H9 (cell line): ENCODE measurements around the gene BMP3. TPM values are rescaled to one million over a fixed set of nuclear protein-coding genes. Genes with fewer than 3 reads are reported as not detected.
A peak's percentile ranks its signal among the peaks of the same experiment; 100 is the strongest.

Experiments used
- DNase-seq: peaks from one replicate; pipeline ENCODE4 v3.0.0-alpha.2; 2017
- H2AFZ ChIP-seq: one replicate; pipeline ENCODE4 v1.6.1; 2013; ENCODE audit warnings: mild to moderate bottlenecking, low read length, control low read depth, moderate library complexity
- H2AK5ac ChIP-seq: 2 replicates; pipeline ENCODE4 v1.6.1; 2013; ENCODE audit warnings: low read length, control low read depth, mixed read lengths; ENCODE audit not compliant: insufficient read length
- H2BK120ac ChIP-seq: one replicate; pipeline ENCODE4 v1.6.1; 2013; ENCODE audit warnings: low read depth, mild to moderate bottlenecking, low read length, control low read depth, inconsistent platforms; ENCODE audit not compliant: poor library complexity, severe bottlenecking
- H2BK12ac ChIP-seq: 2 replicates; pipeline ENCODE4 v1.6.1; 2013; ENCODE audit warnings: low read length, control low read depth, mixed read lengths, low read depth; ENCODE audit not compliant: insufficient read length
- H2BK15ac ChIP-seq: 2 replicates; pipeline ENCODE4 v1.6.1; 2013; ENCODE audit warnings: low read depth, low read length, control low read depth
- H2BK20ac ChIP-seq: one replicate; pipeline ENCODE4 v1.6.1; 2013; ENCODE audit warnings: low read depth, mild to moderate bottlenecking, low read length, control low read depth, inconsistent platforms; ENCODE audit not compliant: poor library complexity, severe bottlenecking
- H2BK5ac ChIP-seq: 2 replicates; pipeline ENCODE4 v1.6.1; 2013; ENCODE audit warnings: low read length, control low read depth, mixed read lengths; ENCODE audit not compliant: insufficient read length
- H3K14ac ChIP-seq: 2 replicates; pipeline ENCODE4 v1.6.1; 2013; ENCODE audit warnings: low read length, control low read depth; ENCODE audit not compliant: insufficient read depth
- H3K18ac ChIP-seq: 2 replicates; pipeline ENCODE4 v1.6.1; 2013; ENCODE audit warnings: low read depth, mild to moderate bottlenecking, mixed read lengths, low read length, control low read depth; ENCODE audit not compliant: insufficient read length
- H3K23ac ChIP-seq: 2 replicates; pipeline ENCODE4 v1.6.1; 2013; ENCODE audit warnings: low read length, control low read depth, mixed read lengths, low read depth; ENCODE audit not compliant: insufficient read length
- H3K23me2 ChIP-seq: 2 replicates; pipeline ENCODE4 v1.6.1; 2013; ENCODE audit warnings: low read depth, mild to moderate bottlenecking, mixed read lengths, low read length, control low read depth; ENCODE audit not compliant: insufficient read length, poor library complexity, severe bottlenecking
- H3K27ac ChIP-seq: 2 replicates; pipeline ENCODE4 v1.5.1; 2013; ENCODE audit warnings: low read length, control low read depth, mixed read lengths, low read depth; ENCODE audit not compliant: insufficient read length
- H3K27me3 ChIP-seq: 2 replicates; pipeline ENCODE4 v1.6.1; 2013; ENCODE audit warnings: low read length, control low read depth, inconsistent platforms; ENCODE audit not compliant: insufficient read depth
- H3K4ac ChIP-seq: 2 replicates; pipeline ENCODE4 v1.6.1; 2013; ENCODE audit warnings: low read depth, mild to moderate bottlenecking, control low read depth, inconsistent platforms, low read length, moderate library complexity
- H3K4me1 ChIP-seq: 2 replicates; pipeline ENCODE4 v1.6.1; 2013; ENCODE audit warnings: low read length, control low read depth, inconsistent platforms; ENCODE audit not compliant: insufficient read depth
- H3K4me2 ChIP-seq: 2 replicates; pipeline ENCODE4 v1.6.1; 2013; ENCODE audit warnings: low read length, control low read depth, mixed read lengths; ENCODE audit not compliant: insufficient read length, insufficient read depth
- H3K56ac ChIP-seq: 2 replicates; pipeline ENCODE4 v1.6.1; 2013; ENCODE audit warnings: low read depth, mild to moderate bottlenecking, mixed read lengths, low read length, control low read depth; ENCODE audit not compliant: insufficient read length
- H3K79me1 ChIP-seq: 2 replicates; pipeline ENCODE4 v1.6.1; 2013; ENCODE audit warnings: low read depth, mild to moderate bottlenecking, moderate library complexity, low read length, control low read depth, inconsistent platforms; ENCODE audit not compliant: insufficient read depth, poor library complexity, severe bottlenecking
- H3K79me2 ChIP-seq: 2 replicates; pipeline ENCODE4 v1.6.1; 2013; ENCODE audit warnings: low read length, control low read depth, inconsistent platforms; ENCODE audit not compliant: insufficient read depth
- H3K9ac ChIP-seq: 2 replicates; pipeline ENCODE4 v1.6.1; 2013; ENCODE audit warnings: low read length, control low read depth, mixed read lengths; ENCODE audit not compliant: insufficient read length; ENCODE audit errors: extremely low read depth
- H3K9me3 ChIP-seq: one replicate; pipeline ENCODE4 v1.6.1; 2013; ENCODE audit warnings: low read depth, low read length, inconsistent platforms; ENCODE audit not compliant: control insufficient read depth
- H3T11ph ChIP-seq: one replicate; pipeline ENCODE4 v1.6.1; 2013; ENCODE audit warnings: mild to moderate bottlenecking, low read length, control low read depth, inconsistent platforms
- H4K20me1 ChIP-seq: one replicate; pipeline ENCODE4 v1.6.1; 2013; ENCODE audit not compliant: control insufficient read depth, insufficient read length, insufficient read depth
- H4K5ac ChIP-seq: 2 replicates; pipeline ENCODE4 v1.6.1; 2013; ENCODE audit warnings: low read depth, mild to moderate bottlenecking, mixed read lengths, low read length, control low read depth; ENCODE audit not compliant: insufficient read length
- H4K8ac ChIP-seq: replicated peaks from 2 replicates; pipeline ENCODE4 v1.6.1; 2013; ENCODE audit warnings: low read length, control low read depth, mixed read lengths, low read depth; ENCODE audit not compliant: insufficient read length
- H4K91ac ChIP-seq: 2 replicates; pipeline ENCODE4 v1.6.1; 2013; ENCODE audit warnings: low read depth, mild to moderate bottlenecking, moderate library complexity, mixed read lengths, low read length, control low read depth; ENCODE audit not compliant: insufficient read length
- H3K27ac Mint-ChIP-seq, 3 experiments: 2 replicates in 2 of 3; 3 replicates in 1 of 3; pipeline ENCODE4 v1.8.0; 2020 to 2021; ENCODE audit warnings: mixed read lengths in 3 of 3, mild to moderate bottlenecking in 1 of 3, moderate library complexity in 1 of 3
- H3K27me3 Mint-ChIP-seq: 2 replicates; pipeline ENCODE4 v1.8.0; 2021; ENCODE audit warnings: low read depth, mild to moderate bottlenecking, moderate library complexity, mixed read lengths
- H3K36me3 Mint-ChIP-seq, 3 experiments: 2 replicates in 2 of 3; 3 replicates in 1 of 3; pipeline ENCODE4 v1.8.0; 2020 to 2021; ENCODE audit warnings: low read depth in 3 of 3, mixed read lengths in 3 of 3; ENCODE audit not compliant: insufficient read depth in 1 of 3
- H3K4me1 Mint-ChIP-seq, 2 experiments: 2 replicates each; pipeline ENCODE4 v1.8.0; 2020; ENCODE audit warnings: mixed read lengths in 2 of 2
- H3K4me3 Mint-ChIP-seq, 2 experiments: 2 replicates in 1 of 2; 3 replicates in 1 of 2; pipeline ENCODE4 v1.8.0; 2020 to 2021; ENCODE audit warnings: mild to moderate bottlenecking in 2 of 2, mixed read lengths in 2 of 2, moderate library complexity in 1 of 2
- H3K9me3 Mint-ChIP-seq, 2 experiments: 2 replicates in 1 of 2; 3 replicates in 1 of 2; pipeline ENCODE4 v1.8.0; 2020; ENCODE audit warnings: mild to moderate bottlenecking in 2 of 2, mixed read lengths in 2 of 2, moderate library complexity in 1 of 2
- CTCF ChIP-seq: fragments of 200-600 bp; sonication (generic); conservative IDR thresholded peaks from 3 replicates; pipeline ENCODE4 v1.8.0; 2021; ENCODE audit warnings: antibody characterized with exemption, mild to moderate bottlenecking
- WGBS: extraction: QIAGEN DNeasy Blood & Tissue Kit; methylation state at CpG from one replicate; pipeline ENCODE4 v1.1.7; 2013; ENCODE audit warnings: missing lambda C conversion rate, low lambda C conversion rate, mixed read lengths; ENCODE audit not compliant: insufficient read length; ENCODE audit errors: extremely low coverage; 5-methylcytosine and 5-hydroxymethylcytosine counted together
- total RNA-seq: library from RNA; stranded (reverse); gene quantifications from 2 replicates; pipeline ENCODE4 v1.2.1, GENCODE V29; 2021

BMP3 gene
- total RNA-seq, 1 experiment from 2014 or later = not detected

DNA sequence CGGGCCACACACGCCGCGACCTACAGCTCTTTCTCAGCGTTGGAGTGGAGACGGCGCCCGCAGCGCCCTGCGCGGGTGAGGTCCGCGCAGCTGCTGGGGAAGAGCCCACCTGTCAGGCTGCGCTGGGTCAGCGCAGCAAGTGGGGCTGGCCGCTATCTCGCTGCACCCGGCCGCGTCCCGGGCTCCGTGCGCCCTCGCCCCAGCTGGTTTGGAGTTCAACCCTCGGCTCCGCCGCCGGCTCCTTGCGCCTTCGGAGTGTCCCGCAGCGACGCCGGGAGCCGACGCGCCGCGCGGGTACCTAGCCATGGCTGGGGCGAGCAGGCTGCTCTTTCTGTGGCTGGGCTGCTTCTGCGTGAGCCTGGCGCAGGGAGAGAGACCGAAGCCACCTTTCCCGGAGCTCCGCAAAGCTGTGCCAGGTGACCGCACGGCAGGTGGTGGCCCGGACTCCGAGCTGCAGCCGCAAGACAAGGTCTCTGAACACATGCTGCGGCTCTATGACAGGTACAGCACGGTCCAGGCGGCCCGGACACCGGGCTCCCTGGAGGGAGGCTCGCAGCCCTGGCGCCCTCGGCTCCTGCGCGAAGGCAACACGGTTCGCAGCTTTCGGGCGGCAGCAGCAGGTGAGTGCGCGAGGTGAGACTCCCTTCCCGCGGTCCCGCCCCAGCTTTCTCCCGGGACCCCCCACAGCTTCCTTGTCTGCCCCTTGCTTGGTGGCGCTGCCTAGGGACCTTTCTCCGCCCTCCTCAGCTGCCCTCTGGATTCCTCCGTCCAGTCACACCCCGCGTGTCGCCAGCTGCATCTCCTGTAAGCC lies 678 bp downstream of the BMP3 start:
- Histone ChIP-seq H2BK15ac (no peak overlapping the region), H3K79me1 (no peaks in the 10 kb centered on the region), H3T11ph (no peak overlapping the region), H4K20me1 (no peaks in the 10 kb centered on the region), H3K4me1 (peaks cover 2% of the 10 kb centered on the region; the same call in 1 of the 2 replicates), H4K91ac (no peak overlapping the region), H3K18ac (no peak overlapping the region), H3K56ac (no peak overlapping the region), H3K27ac (no peak overlapping the region), H3K4ac (no peak overlapping the region), H2BK12ac (no peak overlapping the region), H2BK120ac (no peak overlapping the region), H2AFZ (no peak overlapping the region), H3K27me3 (peaks cover 21% of the 10 kb centered on the region; the same call in 1 of the 2 replicates), H3K4me2 (peak overlapping the region; percentile 88), H2BK5ac (no peak overlapping the region), H3K14ac (no peak overlapping the region), H3K23ac (no peak overlapping the region), H4K8ac (no peak overlapping the region), H3K9me3 (no peaks in the 10 kb centered on the region), H3K79me2 (no peaks in the 10 kb centered on the region), H4K5ac (no peak overlapping the region), H3K23me2 (peaks cover 22% of the 10 kb centered on the region), H2AK5ac (no peak overlapping the region), H2BK20ac (no peak overlapping the region), H3K9ac (no peak overlapping the region)
- no CpG with 5 or more reads among the region's 77 CpGs for WGBS
- Mint-ChIP-seq H3K4me1 (peaks cover 28 to 32% of the 10 kb centered on the region in 2 experiments), H3K27ac (no peak overlapping the region), H3K27me3 (peaks cover 89% of the 10 kb centered on the region), H3K4me3 (peak overlapping the region; percentile 77 to 94), H3K9me3 (no peaks in the 10 kb centered on the region; a peak in 1 of 5 replicates), H3K36me3 (no peaks in the 10 kb centered on the region; a peak in 1 of 7 replicates)
- TF ChIP-seq CTCF = no peak
- peak; percentile 46 for DNase-seq
